ENCODE data around the gene AK4. TPM values are rescaled to one million over a fixed set of nuclear protein-coding genes. Genes with fewer than 3 reads are reported as not detected.

The AK4 gene
- total RNA-seq, 3 donors from 2014 or later: 18.2 to 47.3 (median 41.0) TPM

DNA sequence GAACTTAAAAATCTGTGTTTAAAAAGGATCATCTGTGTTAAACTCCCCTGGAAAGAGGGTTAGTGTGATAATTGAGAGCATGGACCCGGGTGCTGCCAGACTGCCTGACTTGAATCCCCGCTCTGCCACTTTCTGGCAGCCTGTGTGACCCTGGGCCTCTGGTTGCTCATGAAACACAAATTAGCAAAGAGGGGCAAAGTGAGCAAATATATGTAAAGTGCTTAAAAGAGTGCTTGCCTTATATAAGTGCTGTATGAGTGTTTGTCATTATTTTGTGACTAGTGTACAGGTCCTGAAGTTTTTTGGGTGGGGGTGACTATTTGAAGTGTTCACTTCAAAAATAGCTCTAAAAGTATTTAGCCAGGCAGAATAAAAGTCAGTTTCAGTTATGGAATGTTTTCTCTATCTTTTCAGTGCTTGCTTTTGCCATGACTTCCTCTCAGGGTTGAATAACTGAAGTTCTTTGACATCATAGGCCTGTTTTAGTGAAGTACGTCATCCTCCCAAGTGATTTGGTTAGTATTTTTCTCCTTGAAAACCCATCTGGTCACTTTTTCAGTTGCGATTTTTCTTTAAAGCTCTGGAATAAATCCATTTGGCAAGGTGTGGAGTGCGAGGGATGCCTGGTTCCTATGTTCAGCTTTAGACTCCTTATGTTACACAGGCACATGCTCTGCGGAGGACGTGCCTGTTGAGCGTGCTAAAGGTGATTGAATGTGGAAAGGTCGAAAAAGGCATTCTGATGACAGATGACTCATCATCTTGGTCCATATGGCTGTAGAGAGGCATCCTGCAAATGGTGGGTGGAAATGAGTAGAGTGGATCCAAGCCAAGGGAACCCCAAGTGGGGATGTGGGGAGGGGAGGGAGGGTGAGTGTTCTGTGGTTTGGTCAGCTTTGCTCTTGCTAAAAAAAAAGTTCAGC is 47.8 kb downstream of the AK4 start:
- no peak overlapping the region for H3K4me3 ChIP-seq
- no peak for DNase-seq (ENCODE audit: low spot score in 2 of 2)
- no peaks in the 10 kb centered on the region for H3K4me1 ChIP-seq
- no peaks in the 10 kb centered on the region for H3K27me3 ChIP-seq
- peak in 1 of 3 donors; percentile 53 for TF ChIP-seq POLR2AphosphoS5 (IDR thresholded peaks at IDR 0.05)
- TF ChIP-seq, protein P1, sequence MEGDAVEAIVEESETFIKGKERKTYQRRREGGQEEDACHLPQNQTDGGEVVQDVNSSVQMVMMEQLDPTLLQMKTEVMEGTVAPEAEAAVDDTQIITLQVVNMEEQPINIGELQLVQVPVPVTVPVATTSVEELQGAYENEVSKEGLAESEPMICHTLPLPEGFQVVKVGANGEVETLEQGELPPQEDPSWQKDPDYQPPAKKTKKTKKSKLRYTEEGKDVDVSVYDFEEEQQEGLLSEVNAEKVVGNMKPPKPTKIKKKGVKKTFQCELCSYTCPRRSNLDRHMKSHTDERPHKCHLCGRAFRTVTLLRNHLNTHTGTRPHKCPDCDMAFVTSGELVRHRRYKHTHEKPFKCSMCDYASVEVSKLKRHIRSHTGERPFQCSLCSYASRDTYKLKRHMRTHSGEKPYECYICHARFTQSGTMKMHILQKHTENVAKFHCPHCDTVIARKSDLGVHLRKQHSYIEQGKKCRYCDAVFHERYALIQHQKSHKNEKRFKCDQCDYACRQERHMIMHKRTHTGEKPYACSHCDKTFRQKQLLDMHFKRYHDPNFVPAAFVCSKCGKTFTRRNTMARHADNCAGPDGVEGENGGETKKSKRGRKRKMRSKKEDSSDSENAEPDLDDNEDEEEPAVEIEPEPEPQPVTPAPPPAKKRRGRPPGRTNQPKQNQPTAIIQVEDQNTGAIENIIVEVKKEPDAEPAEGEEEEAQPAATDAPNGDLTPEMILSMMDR (IDR thresholded peaks at IDR 0.05): no peak
- intact Hi-C loops (cut with DNase I; ENCODE audit: low total_unique reads): no loop called here
- no peaks in the 10 kb centered on the region for H3K36me3 ChIP-seq
- peak overlapping the region; percentile 60 to 77 for H3K27ac ChIP-seq
- no peaks in the 10 kb centered on the region for H3K9me3 ChIP-seq

DNA sequence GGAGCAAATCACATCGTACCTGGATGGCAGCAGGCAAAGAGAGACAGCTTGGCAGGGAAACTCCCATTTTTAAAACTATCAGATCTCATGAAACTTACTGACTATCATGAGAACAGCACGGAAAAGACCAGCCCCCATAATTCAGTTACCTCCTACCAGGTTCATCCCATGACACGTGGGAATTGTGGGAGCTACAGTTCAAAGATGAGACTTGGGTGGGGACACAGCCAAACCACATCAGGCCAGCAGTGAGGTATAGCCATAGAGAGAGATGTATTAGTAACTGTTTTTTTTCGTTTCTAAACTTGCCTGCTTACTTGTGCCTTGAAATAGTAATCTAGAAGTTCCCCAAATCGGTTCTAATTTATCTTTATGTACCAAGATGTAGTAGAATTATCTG is 48.9 kb downstream of the AK4 start:
- peak overlapping the region in 1 of 2 donors; percentile 77 for H3K27ac ChIP-seq
- H3K4me1 ChIP-seq: no peaks in the 10 kb centered on the region
- DNase-seq (ENCODE audit: low spot score in 2 of 2): no peak
- no peaks in the 10 kb centered on the region for H3K27me3 ChIP-seq
- H3K36me3 ChIP-seq: no peaks in the 10 kb centered on the region
- no peaks in the 10 kb centered on the region for H3K9me3 ChIP-seq
- no peak for TF ChIP-seq POLR2A (IDR thresholded peaks at IDR 0.05)
- no peak for TF ChIP-seq POLR2AphosphoS5 (IDR thresholded peaks at IDR 0.05)
- TF ChIP-seq, protein P1 (IDR thresholded peaks at IDR 0.05): no peak
- intact Hi-C loops (cut with DNase I; ENCODE audit: low total_unique reads): no loop called here
- H3K4me3 ChIP-seq: no peak overlapping the region

DNA sequence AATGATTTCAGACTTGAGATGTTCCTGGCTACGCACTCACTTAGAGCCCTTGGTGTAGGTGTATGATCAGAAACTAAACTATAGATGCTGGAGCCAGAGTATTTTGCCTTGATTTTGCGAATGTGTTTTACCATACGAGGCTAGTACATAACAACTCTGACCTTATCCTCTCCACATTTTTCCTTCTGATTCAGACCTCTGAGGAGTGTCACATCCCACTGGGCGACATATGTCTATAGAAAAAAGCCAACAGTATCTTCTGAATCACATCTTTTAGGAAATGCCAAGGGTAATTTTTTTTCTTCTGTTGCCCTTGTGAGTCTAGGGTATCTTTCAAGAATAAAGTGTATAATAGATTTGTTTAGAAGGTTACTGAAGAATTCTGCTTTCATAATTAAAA is 49.6 kb downstream of the AK4 start:
- Histone ChIP-seq H3K4me1 (no peaks in the 10 kb centered on the region), H3K27ac (no peak overlapping the region), H3K4me3 (no peak overlapping the region), H3K9me3 (no peaks in the 10 kb centered on the region), H3K36me3 (no peaks in the 10 kb centered on the region), H3K27me3 (no peaks in the 10 kb centered on the region)
- DNase-seq (ENCODE audit: low spot score in 2 of 2): no peak
- TF ChIP-seq, protein P1 (IDR thresholded peaks at IDR 0.05): no peak
- no peak for TF ChIP-seq POLR2AphosphoS5 (IDR thresholded peaks at IDR 0.05)
- no peak for TF ChIP-seq POLR2A (IDR thresholded peaks at IDR 0.05)
- intact Hi-C loops (cut with DNase I; ENCODE audit: low total_unique reads): no loop called here

DNA sequence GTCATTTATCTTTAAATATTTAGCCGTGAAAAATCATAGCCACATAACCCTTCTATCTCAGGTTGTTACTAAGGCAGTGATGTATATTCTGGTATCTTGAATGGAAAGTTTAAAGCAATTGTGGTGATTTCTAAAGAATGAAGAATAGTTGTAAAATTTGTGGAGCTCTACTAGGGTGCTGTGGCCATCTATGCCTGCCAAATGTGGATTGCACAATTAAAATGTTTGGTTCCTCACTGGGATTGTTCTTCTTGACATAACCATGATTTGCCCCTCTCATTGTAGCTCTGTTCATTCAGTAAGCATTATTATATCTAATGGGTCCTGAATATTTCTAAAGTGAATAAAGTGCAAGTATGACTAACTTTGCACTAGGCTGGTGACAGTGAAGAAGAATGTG is 50.1 kb downstream of the AK4 start:
- no peaks in the 10 kb centered on the region for H3K4me1 ChIP-seq
- intact Hi-C loops (cut with DNase I; ENCODE audit: low total_unique reads): no loop called here

DNA sequence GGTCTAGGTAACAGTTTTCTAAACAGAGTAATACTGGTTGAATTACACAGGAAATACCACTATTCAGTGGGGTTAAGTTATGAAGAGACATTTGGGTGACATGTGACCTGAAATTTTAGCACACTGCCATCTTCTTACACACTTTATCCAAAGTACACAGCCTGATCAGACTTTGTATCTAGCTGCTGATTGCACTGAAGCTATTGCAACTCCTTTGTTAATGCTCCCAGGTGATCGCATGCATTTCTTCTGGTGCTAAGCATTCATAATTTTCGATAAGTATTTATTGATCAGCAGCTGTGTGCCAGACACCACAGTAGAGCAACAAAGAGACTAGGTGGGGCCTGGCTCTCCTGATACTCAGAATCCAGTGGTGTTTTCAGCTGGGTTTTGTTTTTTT is 52.4 kb downstream of the AK4 start:
- Histone ChIP-seq H3K27ac (no peak overlapping the region), H3K4me1 (no peaks in the 10 kb centered on the region), H3K36me3 (no peaks in the 10 kb centered on the region), H3K9me3 (no peaks in the 10 kb centered on the region), H3K27me3 (no peaks in the 10 kb centered on the region), H3K4me3 (no peak overlapping the region)
- TF ChIP-seq, protein P1 (IDR thresholded peaks at IDR 0.05): no peak
- TF ChIP-seq POLR2AphosphoS5 (IDR thresholded peaks at IDR 0.05): no peak
- DNase-seq (ENCODE audit: low spot score in 2 of 2): no peak
- intact Hi-C loops (cut with DNase I; ENCODE audit: low total_unique reads): no loop called here

More for the DNA sequence above, 50.1 kb downstream of the AK4 start:
- no peak overlapping the region for H3K4me3 ChIP-seq
- no peaks in the 10 kb centered on the region for H3K9me3 ChIP-seq
- H3K27ac ChIP-seq: no peak overlapping the region
- H3K36me3 ChIP-seq: no peaks in the 10 kb centered on the region
- TF ChIP-seq POLR2A (IDR thresholded peaks at IDR 0.05): no peak
- H3K27me3 ChIP-seq: no peaks in the 10 kb centered on the region
- no peak for DNase-seq (ENCODE audit: low spot score in 2 of 2)

Measured in breast epithelium (tissue), 4 donors.